GM13977 (cell line): ENCODE data around the gene AKAP8L.

Experiments used
- DNase-seq: peaks from one replicate; pipeline ENCODE4 v3.0.0; 2012; ENCODE audit warnings: low spot score
- in situ Hi-C: fragments of 300-500 bp; cut with MboI; formaldehyde crosslinking; loops from one replicate; pipeline ENCODE4 v1.12.0; 2022; ENCODE audit warnings: low sequenced_read_pairs, low pct_unique_long_range_greater_than_20kb, mixed read lengths, inconsistent platforms; ENCODE audit not compliant: unreplicated experiment
- TF ChIP-seq, protein P1 (sequence below): IDR thresholded peaks from 2 replicates; pipeline ENCODE4 v1.5.1; 2012; ENCODE audit warnings: mild to moderate bottlenecking, control low read depth; ENCODE audit not compliant: insufficient read depth; ENCODE audit errors: extremely low read depth, missing control alignments

AKAP8L gene

DNA sequence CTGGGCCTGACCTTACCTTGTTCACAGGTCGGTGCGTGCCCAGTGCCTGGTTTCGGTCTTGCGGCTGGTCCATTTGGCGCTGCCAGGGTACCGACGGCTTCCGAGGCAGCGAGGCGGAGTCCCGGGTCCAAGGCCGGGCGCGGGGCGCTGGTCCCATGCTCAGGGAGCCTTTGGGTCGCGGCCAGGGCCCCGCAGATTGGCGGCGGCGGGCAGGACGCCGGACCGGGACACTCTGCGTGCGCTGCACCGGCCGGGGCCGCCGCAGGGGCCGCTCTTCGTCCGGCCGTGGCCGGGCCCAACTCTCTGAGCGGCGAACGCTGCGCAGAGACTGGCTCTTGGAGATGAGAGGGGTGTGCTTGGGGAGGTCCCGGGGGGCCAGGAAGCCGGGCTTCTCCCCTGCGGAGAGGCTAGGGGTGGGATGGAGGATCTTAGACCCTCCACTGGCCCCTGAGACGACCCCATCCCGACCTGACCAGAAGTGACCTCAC is 34.3 kb upstream of the AKAP8L start:
- no peak for DNase-seq
- in situ Hi-C loops = no loop called here
- TF ChIP-seq, protein P1, sequence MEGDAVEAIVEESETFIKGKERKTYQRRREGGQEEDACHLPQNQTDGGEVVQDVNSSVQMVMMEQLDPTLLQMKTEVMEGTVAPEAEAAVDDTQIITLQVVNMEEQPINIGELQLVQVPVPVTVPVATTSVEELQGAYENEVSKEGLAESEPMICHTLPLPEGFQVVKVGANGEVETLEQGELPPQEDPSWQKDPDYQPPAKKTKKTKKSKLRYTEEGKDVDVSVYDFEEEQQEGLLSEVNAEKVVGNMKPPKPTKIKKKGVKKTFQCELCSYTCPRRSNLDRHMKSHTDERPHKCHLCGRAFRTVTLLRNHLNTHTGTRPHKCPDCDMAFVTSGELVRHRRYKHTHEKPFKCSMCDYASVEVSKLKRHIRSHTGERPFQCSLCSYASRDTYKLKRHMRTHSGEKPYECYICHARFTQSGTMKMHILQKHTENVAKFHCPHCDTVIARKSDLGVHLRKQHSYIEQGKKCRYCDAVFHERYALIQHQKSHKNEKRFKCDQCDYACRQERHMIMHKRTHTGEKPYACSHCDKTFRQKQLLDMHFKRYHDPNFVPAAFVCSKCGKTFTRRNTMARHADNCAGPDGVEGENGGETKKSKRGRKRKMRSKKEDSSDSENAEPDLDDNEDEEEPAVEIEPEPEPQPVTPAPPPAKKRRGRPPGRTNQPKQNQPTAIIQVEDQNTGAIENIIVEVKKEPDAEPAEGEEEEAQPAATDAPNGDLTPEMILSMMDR = no peak

DNA sequence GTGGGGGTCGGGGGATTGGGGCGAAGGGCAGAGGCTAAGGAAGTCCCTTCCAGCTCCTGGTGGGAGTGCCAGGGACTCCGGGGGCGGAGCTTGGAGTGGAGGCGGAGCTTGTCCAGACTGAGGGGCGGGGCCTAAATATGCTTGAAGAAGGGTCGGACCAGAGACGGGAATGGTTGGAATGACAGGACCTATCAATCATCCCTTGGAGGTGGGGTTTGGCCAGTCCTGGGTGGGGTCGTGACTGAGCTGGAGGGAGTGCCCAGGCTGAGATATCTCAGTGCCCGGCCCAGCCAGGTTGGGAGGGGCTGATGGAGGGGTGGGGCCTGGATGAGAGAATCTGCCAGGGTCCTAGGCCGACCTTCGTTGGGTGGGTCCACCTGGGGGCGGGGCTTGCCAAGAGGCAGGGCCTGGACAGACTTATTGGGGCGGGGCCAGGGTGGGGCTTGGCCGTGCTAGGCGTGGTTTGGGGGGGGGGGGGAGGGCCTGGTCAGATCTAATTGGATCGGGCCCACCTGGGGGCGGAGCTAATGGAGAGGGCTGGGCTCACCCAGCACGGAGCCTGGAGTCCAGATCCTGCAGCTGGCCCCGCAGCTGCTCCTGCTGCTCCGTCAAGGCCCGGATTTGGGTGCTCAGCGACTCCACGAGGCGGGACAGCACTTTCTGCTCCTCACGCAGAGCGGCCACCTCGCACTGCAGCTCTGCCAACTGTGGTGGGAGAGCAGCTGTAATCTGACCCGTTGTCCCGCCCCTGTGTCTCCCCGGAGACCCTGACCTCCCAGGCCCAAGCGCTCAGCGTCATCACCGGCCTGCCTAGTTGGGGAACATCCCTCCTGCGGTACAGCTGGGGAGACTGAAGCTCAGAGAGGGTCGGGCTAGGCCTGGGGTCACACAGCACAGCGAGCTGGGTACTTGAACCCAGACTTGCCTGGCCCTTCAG is 33.6 kb upstream of the AKAP8L start:
- TF ChIP-seq, protein P1 = no peak
- in situ Hi-C loops = no loop called here
- no peak for DNase-seq

DNA sequence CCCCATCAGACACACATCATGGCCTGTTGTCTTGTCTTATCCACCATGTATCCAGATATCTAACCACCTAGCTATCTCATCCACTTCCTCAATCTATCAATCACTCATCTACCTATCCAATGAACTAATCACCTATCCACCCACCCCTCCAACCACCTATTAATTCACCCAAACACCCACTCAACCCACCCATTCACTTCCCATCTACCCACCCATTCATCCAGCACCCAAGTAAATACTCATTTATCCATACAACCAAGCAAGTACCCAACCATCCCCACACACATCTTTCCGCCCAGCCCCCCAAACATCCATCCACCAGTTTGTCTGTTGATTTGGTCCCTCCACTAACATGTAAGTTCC is 31.7 kb upstream of the AKAP8L start:
- in situ Hi-C loops = no loop called here
- DNase-seq = no peak
- TF ChIP-seq, protein P1 = no peak

DNA sequence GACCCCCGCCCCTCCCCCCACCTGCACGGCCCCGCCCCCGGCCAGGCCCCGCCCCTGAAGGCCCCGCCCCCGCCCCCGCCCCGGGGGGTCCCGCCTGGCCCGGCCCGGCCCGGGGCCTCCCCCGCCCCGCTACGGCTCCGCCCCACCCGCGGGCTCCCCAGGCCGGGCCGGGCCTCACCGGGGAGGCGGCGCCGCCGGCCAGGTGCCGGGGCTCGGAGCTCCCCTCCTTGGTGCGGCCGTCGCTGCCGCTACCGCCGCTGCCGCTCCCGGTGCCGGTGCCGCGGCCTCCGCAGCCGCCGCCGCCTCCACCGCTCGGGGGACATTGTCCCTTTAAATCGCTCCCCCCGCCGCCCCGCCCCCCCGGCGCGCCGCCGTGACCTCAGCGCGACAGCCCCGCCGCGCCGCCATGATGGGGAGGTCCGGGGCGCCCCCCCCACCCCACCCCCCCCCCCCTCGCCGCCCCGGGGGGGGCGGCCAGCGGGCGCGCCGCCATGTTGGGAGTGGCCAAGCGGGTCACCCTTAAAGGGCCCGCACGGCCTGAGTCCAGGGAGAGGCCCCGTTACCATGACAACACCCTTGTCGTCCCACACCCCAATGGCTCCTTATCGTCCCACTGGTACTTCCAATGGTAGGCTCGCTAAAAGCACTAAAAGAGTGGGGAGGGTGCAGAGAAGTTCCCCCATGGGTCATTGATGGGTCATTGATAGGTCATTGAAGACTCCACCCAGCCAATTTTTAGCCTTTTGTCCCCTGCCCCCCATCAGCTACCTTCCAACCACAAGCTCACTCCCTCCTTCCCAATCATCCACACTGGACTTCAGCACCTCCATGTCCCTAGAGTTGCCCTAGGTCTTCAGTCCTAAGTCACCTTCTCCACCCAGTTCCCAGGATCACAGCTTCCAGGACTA is 31.1 kb upstream of the AKAP8L start, which contains the start of gene WIZ:
Gene WIZ (minus strand): TSS at position 337 of the 908 bp plus-strand sequence. CDS start 1,649 bp downstream, outside the sequence.
- DNase-seq = peak; percentile 98
- in situ Hi-C loops = no loop called here
- TF ChIP-seq, protein P1 = no peak

DNA sequence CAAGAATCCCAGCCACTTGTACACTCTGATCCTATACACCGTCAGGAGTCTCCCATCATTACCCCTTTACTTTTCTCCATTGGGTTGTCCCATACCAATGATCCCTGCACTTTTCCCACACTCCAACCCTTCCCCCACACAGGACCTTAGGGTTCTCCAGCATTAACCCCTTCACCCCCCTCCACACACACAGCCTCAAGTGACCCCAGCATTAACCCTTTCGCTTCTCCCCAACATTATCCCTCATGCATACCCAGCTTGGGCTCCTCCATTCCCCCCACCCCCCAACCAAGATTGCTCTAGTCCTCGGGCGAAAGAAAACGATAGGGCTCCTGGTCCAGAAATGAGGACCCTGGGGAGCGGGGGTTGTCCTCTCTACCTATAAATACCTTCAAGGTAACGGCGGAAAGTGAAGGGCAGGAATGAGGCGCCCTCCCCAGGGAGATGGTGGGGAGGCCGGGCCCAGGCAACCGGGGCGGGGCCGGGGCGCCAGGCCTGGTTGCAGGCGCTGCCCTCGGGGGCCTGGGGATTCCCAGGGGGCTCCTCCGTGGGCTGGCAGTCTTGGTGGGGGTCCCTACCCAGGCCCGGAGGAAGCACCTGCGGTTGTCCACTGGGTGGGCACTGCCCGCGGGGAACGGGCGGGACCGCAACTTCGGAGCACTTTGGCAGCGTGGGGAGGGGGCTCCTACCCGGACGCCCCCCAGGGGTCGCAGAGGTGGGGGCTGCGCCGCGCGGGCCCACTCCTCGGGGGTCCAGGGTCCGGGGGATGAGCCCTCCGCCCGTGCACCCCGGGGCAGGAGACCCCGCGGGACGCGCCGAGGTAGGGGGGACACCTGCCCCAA is 30.2 kb upstream of the AKAP8L start:
- in situ Hi-C loops = no loop called here
- peak; percentile 74 for DNase-seq
- TF ChIP-seq, protein P1 = peak; percentile 16
